ENCODE measurements around the gene TNFAIP8.
A peak's percentile ranks its signal among the peaks of the same experiment; 100 is the strongest.

Gene TNFAIP8

GRCh38 chr5:119339344-119339743, 16.5 kb upstream of the TNFAIP8 start:
- Histone ChIP-seq H3K9me2 (replicated peaks; ENCODE audit: control insufficient read depth, low read length) (no peaks in the 10 kb centered on the region), H3F3A (ENCODE audit: control insufficient read depth, insufficient read depth) (peaks cover 15% of the 10 kb centered on the region), H3K79me2 (ENCODE audit: control insufficient read depth, low read length) (peaks cover 59% of the 10 kb centered on the region), H3K4me1 (ENCODE audit: control insufficient read depth, low read length) (peaks cover 100% of the 10 kb centered on the region), H3K27ac (ENCODE audit: low read depth, low read length) (peak overlapping the region; percentile 63; the same call in 1 of the 2 replicates), H4K20me1 (ENCODE audit: control insufficient read depth, insufficient read depth, low read depth, low read length) (no peaks in the 10 kb centered on the region), H3K36me3 (ENCODE audit: control insufficient read depth, low read length) (peaks cover 5% of the 10 kb centered on the region; the same call in 1 of the 2 replicates), H3K9me3 (ENCODE audit: control insufficient read depth, insufficient read depth, low read length) (no peaks in the 10 kb centered on the region), H3K4me2 (ENCODE audit: low read length) (peak overlapping the region; percentile 66), H3K27me3 (ENCODE audit: control insufficient read depth, low read length) (no peaks in the 10 kb centered on the region), H3K4me3 (ENCODE audit: low read length) (no peak overlapping the region)
- TF ChIP-seq EZH2phosphoT487 (IDR thresholded peaks at IDR 0.05; ENCODE audit: borderline replicate concordance, low read length) (no peak), CTCF (IDR thresholded peaks at IDR 0.05; ENCODE audit: low read depth, low read length, poor library complexity, severe bottlenecking) (no peak)

- Histone ChIP-seq H3K4me3 (ENCODE audit: low read length) (peak overlapping the region; percentile 69), H3K4me1 (ENCODE audit: control insufficient read depth, low read length) (peaks cover 100% of the 10 kb centered on the region), H3K79me2 (ENCODE audit: control insufficient read depth, low read length) (peaks cover 55% of the 10 kb centered on the region), H3K36me3 (ENCODE audit: control insufficient read depth, low read length) (peaks cover 5% of the 10 kb centered on the region; the same call in 1 of the 2 replicates), H3F3A (ENCODE audit: control insufficient read depth, insufficient read depth) (peaks cover 15% of the 10 kb centered on the region), H3K27ac (ENCODE audit: low read depth, low read length) (peak overlapping the region; percentile 82), H3K27me3 (ENCODE audit: control insufficient read depth, low read length) (no peaks in the 10 kb centered on the region), H3K4me2 (ENCODE audit: low read length) (peak overlapping the region; percentile 78), H3K9me2 (replicated peaks; ENCODE audit: control insufficient read depth, low read length) (no peaks in the 10 kb centered on the region), H4K20me1 (ENCODE audit: control insufficient read depth, insufficient read depth, low read depth, low read length) (no peaks in the 10 kb centered on the region), H3K9me3 (ENCODE audit: control insufficient read depth, insufficient read depth, low read length) (no peaks in the 10 kb centered on the region)
- TF ChIP-seq CTCF (IDR thresholded peaks at IDR 0.05; ENCODE audit: low read depth, low read length, poor library complexity, severe bottlenecking) (no peak), EZH2phosphoT487 (IDR thresholded peaks at IDR 0.05; ENCODE audit: borderline replicate concordance, low read length) (no peak)
These were observed 15.9 kb upstream of the TNFAIP8 start for GRCh38 chr5:119339965-119340364.

DNA sequence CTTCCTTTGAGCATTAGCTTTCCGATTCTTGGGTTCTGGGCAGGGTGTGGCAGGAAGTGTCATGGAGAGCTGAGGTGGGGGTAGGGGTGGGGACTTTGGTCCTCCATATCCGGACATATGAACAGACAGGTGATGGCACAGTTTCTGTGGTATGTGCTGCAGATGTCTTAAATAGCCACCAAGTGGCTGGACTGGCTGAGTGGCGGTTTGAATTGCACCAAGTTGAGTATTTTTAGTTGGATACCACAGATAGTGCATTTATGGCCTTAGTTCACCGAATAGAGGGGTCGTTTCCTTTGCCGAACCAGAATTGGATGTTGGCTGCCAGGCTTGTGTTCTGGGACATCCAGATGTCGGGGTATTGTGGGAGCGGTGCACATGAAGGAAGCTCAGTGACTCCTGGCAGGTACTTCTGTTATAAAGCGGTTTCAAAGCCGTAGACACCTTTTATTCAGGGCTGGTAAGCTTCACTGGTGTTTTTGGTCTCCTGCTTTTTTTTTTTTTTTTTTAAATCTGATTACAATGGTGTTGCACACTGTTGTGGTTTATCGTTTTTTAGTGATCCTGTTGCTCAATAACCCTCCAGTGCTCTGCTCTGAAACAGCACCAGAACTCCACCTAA, 15.1 kb upstream of the TNFAIP8 start:
- Histone ChIP-seq H3K79me2 (ENCODE audit: control insufficient read depth, low read length) (peaks cover 52% of the 10 kb centered on the region), H3K9me2 (replicated peaks; ENCODE audit: control insufficient read depth, low read length) (no peaks in the 10 kb centered on the region), H4K20me1 (ENCODE audit: control insufficient read depth, insufficient read depth, low read depth, low read length) (no peaks in the 10 kb centered on the region), H3K4me1 (ENCODE audit: control insufficient read depth, low read length) (peaks cover 100% of the 10 kb centered on the region), H3K27ac (ENCODE audit: low read depth, low read length) (peak overlapping the region; percentile 82), H3K9me3 (ENCODE audit: control insufficient read depth, insufficient read depth, low read length) (no peaks in the 10 kb centered on the region), H3K36me3 (ENCODE audit: control insufficient read depth, low read length) (peaks cover 5% of the 10 kb centered on the region; the same call in 1 of the 2 replicates), H3K4me2 (ENCODE audit: low read length) (peak overlapping the region; percentile 78), H3F3A (ENCODE audit: control insufficient read depth, insufficient read depth) (peaks cover 15% of the 10 kb centered on the region), H3K27me3 (ENCODE audit: control insufficient read depth, low read length) (no peaks in the 10 kb centered on the region), H3K4me3 (ENCODE audit: low read length) (peak overlapping the region; percentile 69)
- TF ChIP-seq CTCF (IDR thresholded peaks at IDR 0.05; ENCODE audit: low read depth, low read length, poor library complexity, severe bottlenecking), result peak; percentile 9
- TF ChIP-seq EZH2phosphoT487 (IDR thresholded peaks at IDR 0.05; ENCODE audit: borderline replicate concordance, low read length), result no peak

All from DOHH2 (cell line).